ENCODE results near the gene CYREN. TPM values are rescaled to one million over a fixed set of nuclear protein-coding genes. Genes with fewer than 3 reads are reported as not detected.
A peak's percentile ranks its signal among the peaks of the same experiment; 100 is the strongest.

CYREN gene
- total and polyA plus RNA-seq, 2 experiments from 2014 or later = 22.7 to 70.6 TPM

GRCh38 chr7:135161669-135162068, 8.8 kb downstream of the CYREN start (continued):
- TF ChIP-seq ZNF462 (CRISPR knock-in tag; IDR thresholded peaks at IDR 0.05) (no peak), NANOG (IDR thresholded peaks at IDR 0.05; ENCODE audit: borderline replicate concordance) (no peak), CREB1 (CRISPR knock-in tag; IDR thresholded peaks at IDR 0.05; ENCODE audit: low read depth) (no peak)

- Histone ChIP-seq H3K36me3 (ENCODE audit: insufficient read depth) (peaks cover 16% of the 10 kb centered on the region; the same call in 1 of the 2 replicates), H3K79me2 (replicated peaks; ENCODE audit: insufficient read depth) (no peaks in the 10 kb centered on the region), H3K4me3 (no peak overlapping the region), H3K4me2 (0 out of 2 replicates have a peak overlapping the region, but pooled peaks have one; percentile 25), H3K4me1 (ENCODE audit: insufficient read depth) (peaks cover 23% of the 10 kb centered on the region), H3K27ac (ENCODE audit: low read depth) (no peak overlapping the region), H4K20me1 (replicated peaks; ENCODE audit: insufficient read depth) (peaks cover 4% of the 10 kb centered on the region; the same call in 1 of the 2 replicates), H2AFZ (no peak overlapping the region), H3F3A (replicated peaks; ENCODE audit: low read depth) (no peaks in the 10 kb centered on the region), H3K27me3 (ENCODE audit: insufficient read depth) (no peaks in the 10 kb centered on the region), H3K9me2 (ENCODE audit: insufficient read depth) (peaks cover 4% of the 10 kb centered on the region; the same call in 1 of the 2 replicates)
- TF ChIP-seq CTCF (conservative IDR thresholded peaks at IDR 0.05; ENCODE audit: low read depth in 2 of 2) (peak in 1 of 2 experiments; percentile 12; a peak in 1 of 4 replicates), ZNF462 (CRISPR knock-in tag; IDR thresholded peaks at IDR 0.05) (no peak)
- Mint-ChIP-seq H3K9me3 (peaks cover 71% of the 10 kb centered on the region), H3K4me3 (no peak overlapping the region; the same call in 2 of the 3 replicates), H3K27ac (peak overlapping the region; percentile 91), H3K36me3 (ENCODE audit: low read depth) (peaks cover 96% of the 10 kb centered on the region), H3K4me1 (peaks cover 20% of the 10 kb centered on the region), H3K27me3 (ENCODE audit: insufficient read depth, low read depth, poor library complexity) (peaks cover 7% of the 10 kb centered on the region)
- DNase-seq (ENCODE audit: low spot score) = peak; percentile 32
- no peak for ATAC-seq
Measured at GRCh38 chr7:135160858-135161653, 9.5 kb downstream of the CYREN start.
